Transverse colon (tissue), 4 donors: ENCODE measurements around the gene MYH11. TPM values are rescaled to one million over a fixed set of nuclear protein-coding genes. Genes with fewer than 3 reads are reported as not detected.
A peak's percentile ranks its signal among the peaks of the same experiment; 100 is the strongest.

Source experiments
- DNase-seq: peaks from one replicate; pipeline ENCODE4 v3.0.0-alpha.2; 2019
- H3K27ac ChIP-seq, 4 donors: fragments of 200-600 bp; sonication (generic); 2 replicates each; pipeline ENCODE4 v1.5.1; 2016 to 2018; ENCODE audit warnings: inconsistent platforms in 4 of 4
- H3K27me3 ChIP-seq: fragments of 200-600 bp; sonication (generic); 2 replicates; pipeline ENCODE4 v1.5.1; 2017; ENCODE audit warnings: inconsistent platforms
- H3K36me3 ChIP-seq, 4 donors: fragments of 200-600 bp; sonication (generic); 2 replicates each; pipeline ENCODE4 v1.5.1; 2017 to 2019; ENCODE audit warnings: inconsistent platforms in 4 of 4
- H3K4me1 ChIP-seq, 4 donors: fragments of 200-600 bp; sonication (generic); 2 replicates each; pipeline ENCODE4 v1.5.1; 2017 to 2020; ENCODE audit warnings: inconsistent platforms in 4 of 4
- H3K4me3 ChIP-seq, 4 donors: fragments of 200-600 bp; sonication (generic); 1 replicate in 1 of 4; 2 replicates in 3 of 4; pipeline versions ENCODE4 v1.5.1 to v1.6.1; 2017 to 2019; ENCODE audit warnings: inconsistent platforms in 4 of 4
- H3K9me3 ChIP-seq, 2 donors: fragments of 200-600 bp; sonication (generic); 2 replicates each; pipeline ENCODE4 v1.5.1; 2017 to 2019; ENCODE audit warnings: inconsistent platforms in 2 of 2
- EP300 ChIP-seq: sonication (generic); formaldehyde crosslinking; IDR thresholded peaks from one replicate; pipeline ENCODE4 v1.6.1; 2017; ENCODE audit warnings: antibody characterized with exemption, low read depth
- POLR2A ChIP-seq: fragments of 450-650 bp; IDR thresholded peaks from one replicate; pipeline ENCODE4 v1.6.1; 2016; ENCODE audit warnings: antibody characterized with exemption, mild to moderate bottlenecking, moderate library complexity
- POLR2AphosphoS5 ChIP-seq, 3 donors: sonication (generic); formaldehyde crosslinking; IDR thresholded peaks; one replicate each; pipeline ENCODE4 v1.6.1; 2016; ENCODE audit warnings: antibody characterized with exemption in 3 of 3
- whole genome bisulfite sequencing, 2 donors: methylation state at CpG; one replicate each; pipeline ENCODE4 v1.1.5; 2018; ENCODE audit warnings: low coverage in 1 of 2; 5-methylcytosine and 5-hydroxymethylcytosine counted together
- in situ Hi-C, 4 donors: fragments of 200-750 bp; cut with MboI; loops; one replicate each; pipeline versions ENCODE4 v1.15.0 to v1.15.1; 2017; ENCODE audit warnings: low sequenced_read_pairs in 3 of 4, low pct_ligation_motif_present in 1 of 4, low pct_unique_long_range_greater_than_20kb in 1 of 4
- intact Hi-C: fragments of 100-400 bp; cut with DNase I; formaldehyde crosslinking; loops from one replicate; pipeline ENCODE4 v1.15.1; 2023; ENCODE audit warnings: low total_unique reads
- total RNA-seq, 4 donors: library from RNA; depleted of rRNA; stranded (reverse); fragments of >200 nt; gene quantifications; one replicate each; pipeline ENCODE4 v1.1.0, GENCODE V29; 2016
- TF ChIP-seq, protein P1 (sequence below), 5 experiments: fragments of 200-600 bp in 3 of 5; fragments of 450-650 bp in 2 of 5; sonication (generic) in 3 of 5; IDR thresholded peaks; 1 replicate in 2 of 5; 2 replicates in 3 of 5; pipeline ENCODE4 v1.5.1; 2016 to 2017; ENCODE audit warnings: antibody characterized with exemption in 5 of 5, inconsistent platforms in 3 of 5, mild to moderate bottlenecking in 2 of 5, moderate library complexity in 1 of 5

Gene MYH11
- total RNA-seq, 4 donors from 2014 or later = 619 to 1,914 (median 1,058) TPM

DNA sequence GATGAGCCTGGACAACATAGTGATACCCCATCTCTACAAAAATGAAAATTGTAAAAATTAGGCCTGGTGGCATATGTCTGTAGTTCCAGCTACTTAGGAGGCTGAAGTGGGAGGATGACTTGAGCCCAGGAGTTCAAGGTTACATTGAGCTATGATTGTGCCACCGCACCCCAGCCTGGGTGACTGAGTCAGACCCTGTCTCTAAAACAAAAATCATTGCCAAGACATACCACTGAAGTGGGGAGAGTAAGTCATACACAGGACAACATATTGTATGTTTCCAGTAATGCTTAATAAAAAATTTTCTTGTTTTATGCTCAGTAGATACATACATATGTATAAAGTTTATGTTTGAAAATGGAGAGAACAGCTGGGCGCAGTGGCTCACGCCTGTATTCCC lies 167.5 kb downstream of the MYH11 start:
- H3K9me3 ChIP-seq = no peaks in the 10 kb centered on the region
- no peak for DNase-seq
- in situ Hi-C loops = no loop called here
- no peaks in the 10 kb centered on the region for H3K27me3 ChIP-seq
- intact Hi-C loops = no loop called here
- no peaks in the 10 kb centered on the region for H3K4me1 ChIP-seq
- no peak overlapping the region for H3K27ac ChIP-seq
- H3K4me3 ChIP-seq = no peak overlapping the region
- TF ChIP-seq, protein P1, sequence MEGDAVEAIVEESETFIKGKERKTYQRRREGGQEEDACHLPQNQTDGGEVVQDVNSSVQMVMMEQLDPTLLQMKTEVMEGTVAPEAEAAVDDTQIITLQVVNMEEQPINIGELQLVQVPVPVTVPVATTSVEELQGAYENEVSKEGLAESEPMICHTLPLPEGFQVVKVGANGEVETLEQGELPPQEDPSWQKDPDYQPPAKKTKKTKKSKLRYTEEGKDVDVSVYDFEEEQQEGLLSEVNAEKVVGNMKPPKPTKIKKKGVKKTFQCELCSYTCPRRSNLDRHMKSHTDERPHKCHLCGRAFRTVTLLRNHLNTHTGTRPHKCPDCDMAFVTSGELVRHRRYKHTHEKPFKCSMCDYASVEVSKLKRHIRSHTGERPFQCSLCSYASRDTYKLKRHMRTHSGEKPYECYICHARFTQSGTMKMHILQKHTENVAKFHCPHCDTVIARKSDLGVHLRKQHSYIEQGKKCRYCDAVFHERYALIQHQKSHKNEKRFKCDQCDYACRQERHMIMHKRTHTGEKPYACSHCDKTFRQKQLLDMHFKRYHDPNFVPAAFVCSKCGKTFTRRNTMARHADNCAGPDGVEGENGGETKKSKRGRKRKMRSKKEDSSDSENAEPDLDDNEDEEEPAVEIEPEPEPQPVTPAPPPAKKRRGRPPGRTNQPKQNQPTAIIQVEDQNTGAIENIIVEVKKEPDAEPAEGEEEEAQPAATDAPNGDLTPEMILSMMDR (IDR thresholded peaks at IDR 0.05) = no peak
- TF ChIP-seq POLR2AphosphoS5 (IDR thresholded peaks at IDR 0.05) (no peak), POLR2A (no peak), EP300 (no peak)
- 98 to 100% methylated on average over 1 to 3 of the region's 3 CpGs for WGBS, 2 donors
- peaks cover 0 to 65% (median 20%) of the 10 kb centered on the region in 4 donors for H3K36me3 ChIP-seq

DNA sequence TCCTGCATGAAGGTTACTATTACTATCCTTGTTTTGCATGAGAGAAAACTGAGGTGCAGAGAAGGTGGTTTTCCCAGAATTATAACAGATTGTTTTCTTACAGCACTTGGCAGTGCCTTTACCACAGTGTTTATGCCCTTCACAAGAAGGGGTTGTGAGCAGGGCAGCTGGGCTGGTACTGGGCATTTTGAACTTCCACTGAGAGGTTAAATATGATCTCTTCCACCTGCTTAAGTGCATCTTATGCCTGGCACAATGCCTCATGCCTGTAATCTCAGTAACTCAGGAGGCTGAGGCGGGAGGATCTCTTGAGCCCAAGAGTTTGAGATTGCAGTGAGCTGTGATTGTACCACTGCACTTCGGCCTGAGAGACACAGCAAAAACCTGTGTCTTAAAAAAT lies 170.5 kb downstream of the MYH11 start:
- Histone ChIP-seq H3K27me3 (no peaks in the 10 kb centered on the region), H3K36me3 (peaks cover 0 to 43% (median 11%) of the 10 kb centered on the region in 4 donors), H3K4me3 (no peak overlapping the region), H3K9me3 (no peaks in the 10 kb centered on the region), H3K27ac (no peak overlapping the region), H3K4me1 (peaks cover 0 to 3% (median 0%) of the 10 kb centered on the region in 4 donors)
- in situ Hi-C loops (no loop called here), intact Hi-C loops (no loop called here)
- 100% methylated on average over 1 to 2 of the region's 2 CpGs for WGBS, 2 donors
- TF ChIP-seq EP300 (no peak), POLR2A (no peak), POLR2AphosphoS5 (IDR thresholded peaks at IDR 0.05) (no peak)
- TF ChIP-seq, protein P1 (IDR thresholded peaks at IDR 0.05) = no peak
- DNase-seq = no peak

DNA sequence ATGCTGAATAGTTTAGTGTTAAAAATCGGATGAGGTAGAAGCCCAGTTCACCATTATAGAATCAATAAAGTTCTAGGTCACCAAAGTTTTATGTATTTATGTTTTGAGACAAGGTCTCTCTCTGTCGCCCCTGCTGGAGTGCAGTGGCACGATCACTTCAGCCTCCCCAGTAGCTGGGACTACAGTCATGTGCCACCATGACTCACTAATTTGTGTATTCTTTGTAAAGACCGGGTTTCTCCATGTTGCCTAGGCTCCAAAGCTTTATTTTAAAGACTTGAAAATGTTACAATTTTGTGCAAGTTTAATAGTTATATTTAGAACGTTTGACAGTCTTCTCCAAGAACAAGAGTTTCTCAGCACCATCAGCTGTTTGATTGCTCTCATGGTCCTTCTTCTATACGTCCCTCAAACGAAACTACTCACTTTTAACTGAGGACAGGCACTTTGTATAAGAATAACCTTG lies 174.7 kb downstream of the MYH11 start:
- WGBS, 2 donors = 55 to 69% methylated on average over 7 of the region's 7 CpGs
- Histone ChIP-seq H3K4me1 (peaks cover 0 to 3% (median 0%) of the 10 kb centered on the region in 4 donors), H3K27me3 (no peaks in the 10 kb centered on the region), H3K36me3 (peaks cover 0 to 27% (median 6%) of the 10 kb centered on the region in 4 donors), H3K9me3 (no peaks in the 10 kb centered on the region), H3K27ac (peak overlapping the region in 1 of 4 donors; percentile 8), H3K4me3 (no peak overlapping the region)
- TF ChIP-seq EP300 (no peak), POLR2A (no peak), POLR2AphosphoS5 (IDR thresholded peaks at IDR 0.05) (no peak)
- TF ChIP-seq, protein P1 (IDR thresholded peaks at IDR 0.05) = peak; percentile 25 to 39 (median 26)
- DNase-seq = peak; percentile 21
- intact Hi-C loops (no loop called here), in situ Hi-C loops (no loop called here)

DNA sequence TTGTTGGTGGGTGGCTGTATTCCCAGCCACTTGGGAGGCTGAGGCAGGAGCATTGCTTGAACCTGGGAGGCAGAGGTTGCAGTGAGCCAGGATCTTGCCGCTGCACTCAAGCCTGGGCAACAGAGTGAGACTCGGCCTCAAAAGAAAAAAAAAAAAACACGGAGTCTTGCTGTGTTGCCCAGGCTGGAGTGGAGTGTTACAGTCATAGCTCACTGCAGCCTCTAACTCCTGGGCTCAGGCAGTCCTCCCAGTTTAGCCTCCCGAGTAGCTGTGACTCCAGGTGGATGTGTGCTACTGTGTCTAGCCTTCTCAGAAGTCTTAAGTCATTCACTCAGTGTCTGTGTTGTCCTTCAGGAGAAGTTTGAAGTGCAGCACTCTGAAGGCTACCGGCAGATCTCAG lies 179.4 kb downstream of the MYH11 start:
- Histone ChIP-seq H3K4me1 (peaks cover 10 to 18% (median 13%) of the 10 kb centered on the region in 4 donors), H3K27me3 (no peaks in the 10 kb centered on the region), H3K36me3 (peaks cover 0 to 9% (median 4%) of the 10 kb centered on the region in 4 donors), H3K9me3 (no peaks in the 10 kb centered on the region), H3K4me3 (no peak overlapping the region), H3K27ac (no peak overlapping the region)
- TF ChIP-seq POLR2AphosphoS5 (IDR thresholded peaks at IDR 0.05) = no peak
- TF ChIP-seq, protein P1 (IDR thresholded peaks at IDR 0.05) = no peak
- in situ Hi-C loops = no loop called here
- intact Hi-C loops = no loop called here
- no peak for DNase-seq
- WGBS, 2 donors = 97% methylated on average over 5 of the region's 5 CpGs; no CpG with 5 or more reads in 1 of the 2 donors
